ENCODE results near the gene C1D. TPM values are rescaled to one million over a fixed set of nuclear protein-coding genes. Genes with fewer than 3 reads are reported as not detected.
"Not testable (repeated sequence)": the region's sequence is repeated elsewhere in the genome, so short reads cannot be mapped to it uniquely, and the experiment has no call there.

C1D gene
- polyA plus RNA-seq, 1 donor = 42.1 TPM

DNA sequence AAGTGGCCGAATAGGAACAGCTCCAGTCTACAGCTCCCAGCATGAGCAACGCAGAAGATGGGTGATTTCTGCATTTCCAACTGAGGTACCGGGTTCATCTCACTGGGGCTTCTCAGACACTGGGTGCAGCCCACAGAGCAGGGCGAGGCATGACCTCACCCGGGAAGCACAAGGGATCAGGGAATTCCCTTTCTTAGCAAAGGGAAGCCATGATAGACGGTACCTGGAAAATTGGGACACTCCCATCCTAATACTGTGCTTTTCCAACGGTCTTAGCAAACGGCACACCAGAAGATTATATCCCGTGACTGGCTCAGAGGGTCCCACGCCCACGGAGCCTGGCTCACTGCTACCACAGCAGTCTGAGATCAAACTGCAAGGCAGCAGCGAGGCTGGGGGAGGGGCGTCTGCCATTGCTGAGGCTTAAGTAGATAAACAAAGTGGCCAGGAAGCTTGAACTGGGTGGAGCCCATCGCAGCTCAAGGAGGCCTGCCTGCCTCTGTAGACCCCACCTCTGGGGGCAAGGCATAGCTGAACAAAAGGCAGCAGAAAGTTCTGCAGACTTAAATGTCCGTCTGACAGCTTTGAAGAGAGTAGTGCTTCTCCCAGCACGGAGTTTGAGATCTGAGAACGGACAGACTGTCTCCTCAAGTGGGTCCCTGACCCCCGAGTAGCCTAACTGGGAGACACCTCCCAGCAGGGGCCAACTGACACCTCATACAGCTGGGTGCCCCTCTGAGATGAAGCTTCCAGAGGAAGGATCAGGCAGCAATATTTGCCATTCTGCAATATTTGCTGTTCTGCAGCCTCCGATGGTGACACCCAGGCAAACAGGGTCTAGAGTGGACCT, 1.2 kb upstream of the C1D start:
- not testable (repeated sequence) for H3K27ac ChIP-seq (ENCODE audit: low read length); H3K4me3 ChIP-seq (ENCODE audit: low read length); H3K4me1 ChIP-seq (ENCODE audit: control insufficient read depth, insufficient read depth, low read length); H3K9me3 ChIP-seq (ENCODE audit: control insufficient read depth, low read depth, low read length); H3K36me3 ChIP-seq (ENCODE audit: control insufficient read depth, insufficient read depth, low read length); H3K27me3 ChIP-seq (ENCODE audit: control insufficient read depth, insufficient read depth, low read length)
- DNase-seq = peak in 1 of 2 donors; percentile 5
- no CpG with 5 or more reads among the region's 19 CpGs for WGBS (ENCODE audit: insufficient coverage, low lambda C conversion rate)

DNA sequence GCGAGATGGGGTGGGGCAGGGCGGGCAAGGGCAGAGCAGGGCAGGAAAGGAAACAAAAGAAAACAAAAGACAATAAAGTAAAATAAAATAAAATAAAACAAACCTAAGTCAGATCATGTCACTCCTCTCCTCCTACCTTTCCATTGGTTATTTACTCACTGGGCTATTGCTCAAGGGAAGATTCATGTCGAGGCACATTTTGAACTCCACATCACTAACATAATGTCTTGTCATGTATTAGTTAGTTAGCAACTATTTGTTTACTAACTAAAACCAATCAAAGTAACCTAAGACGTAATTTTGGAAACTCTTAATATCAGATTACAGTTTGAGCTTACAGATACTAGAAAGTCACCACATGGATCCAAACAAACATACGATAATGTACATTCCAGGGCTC, 2.2 kb downstream of the C1D start:
- Histone ChIP-seq H3K36me3 (ENCODE audit: control insufficient read depth, insufficient read depth, low read length) (no peaks in the 10 kb centered on the region), H3K4me3 (ENCODE audit: low read length) (no peak overlapping the region), H3K4me1 (ENCODE audit: control insufficient read depth, insufficient read depth, low read length) (no peaks in the 10 kb centered on the region), H3K27me3 (ENCODE audit: control insufficient read depth, insufficient read depth, low read length) (no peaks in the 10 kb centered on the region), H3K9me3 (ENCODE audit: control insufficient read depth, low read depth, low read length) (no peaks in the 10 kb centered on the region), H3K27ac (ENCODE audit: low read length) (no peak overlapping the region)
- WGBS (ENCODE audit: insufficient coverage, low lambda C conversion rate) = 100% methylated on average over 1 of the region's 5 CpGs
- no peak for DNase-seq

DNA sequence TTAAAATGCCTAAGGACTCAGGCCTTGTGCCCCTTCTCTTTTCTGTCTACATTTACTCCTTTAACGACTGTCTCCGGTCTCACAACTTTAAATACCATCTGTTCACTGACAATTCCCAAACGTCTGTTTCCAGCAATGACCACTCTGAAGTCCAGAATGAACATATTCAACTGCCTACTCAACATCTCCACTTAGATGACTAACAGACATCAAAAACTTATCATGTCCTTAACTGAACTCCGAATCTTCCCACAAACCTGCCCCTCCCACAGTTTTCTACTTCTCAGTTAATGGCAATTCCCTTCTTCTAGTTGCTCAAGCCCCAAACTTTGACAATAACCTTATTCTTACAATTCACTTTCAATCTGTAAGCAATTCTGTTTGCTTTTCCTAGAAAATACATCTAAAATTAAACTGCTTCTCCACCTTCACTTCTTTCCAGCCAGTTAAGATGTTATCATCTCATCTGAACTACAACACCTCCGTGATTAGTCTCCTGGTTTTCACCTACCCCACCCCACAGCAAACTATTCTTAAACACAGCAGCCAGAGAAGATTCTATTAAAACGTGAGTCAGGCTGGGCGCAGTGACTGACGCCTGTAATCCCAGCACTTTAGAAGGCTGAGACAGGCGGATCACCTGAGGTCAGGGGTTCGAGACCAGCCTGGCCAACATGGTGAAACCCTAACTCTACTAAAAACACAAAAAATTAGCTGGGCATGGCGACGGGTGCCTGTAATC, 2.8 kb downstream of the C1D start:
- WGBS (ENCODE audit: insufficient coverage, low lambda C conversion rate) = 81% methylated on average over 3 of the region's 12 CpGs
- Histone ChIP-seq H3K36me3 (ENCODE audit: control insufficient read depth, insufficient read depth, low read length) (no peaks in the 10 kb centered on the region), H3K27ac (ENCODE audit: low read length) (no peak overlapping the region), H3K9me3 (ENCODE audit: control insufficient read depth, low read depth, low read length) (no peaks in the 10 kb centered on the region), H3K27me3 (ENCODE audit: control insufficient read depth, insufficient read depth, low read length) (no peaks in the 10 kb centered on the region), H3K4me3 (ENCODE audit: low read length) (no peak overlapping the region), H3K4me1 (ENCODE audit: control insufficient read depth, insufficient read depth, low read length) (no peaks in the 10 kb centered on the region)
- no peak for DNase-seq

DNA sequence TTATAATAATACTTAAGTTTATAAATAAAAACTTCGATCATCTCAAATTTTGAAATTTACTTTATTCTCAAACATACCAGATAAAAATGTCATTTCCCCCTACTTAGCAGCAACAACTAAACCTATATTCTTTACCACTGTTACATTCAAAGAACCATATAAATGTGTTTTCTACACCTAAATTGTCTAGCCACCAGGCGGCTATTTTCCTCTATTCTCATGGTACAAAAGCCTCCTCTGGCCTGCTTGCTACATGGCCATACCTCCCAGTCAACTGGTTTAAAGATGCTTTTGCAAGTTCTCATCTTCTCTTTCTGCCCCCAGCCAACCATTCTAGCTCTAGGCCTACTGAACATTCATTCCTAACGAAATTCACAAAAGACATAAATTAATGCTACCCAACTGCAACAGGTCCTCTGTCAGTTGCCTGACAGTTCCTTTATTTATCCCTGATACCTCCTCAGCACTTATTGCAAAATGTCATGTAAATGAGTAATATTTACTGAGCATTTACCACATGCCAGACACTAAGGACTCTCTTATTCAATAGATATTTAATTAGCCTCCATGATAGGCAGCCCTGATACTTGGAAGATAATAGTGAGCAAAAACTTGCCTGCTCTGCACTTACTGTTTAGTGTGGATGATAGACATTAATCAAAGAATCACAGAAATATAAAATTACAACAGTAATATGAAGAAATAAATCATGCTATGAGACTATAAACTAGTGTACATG, 5.0 kb downstream of the C1D start:
- Histone ChIP-seq H3K4me3 (ENCODE audit: low read length) (no peak overlapping the region), H3K9me3 (ENCODE audit: control insufficient read depth, low read depth, low read length) (no peaks in the 10 kb centered on the region), H3K27me3 (ENCODE audit: control insufficient read depth, insufficient read depth, low read length) (no peaks in the 10 kb centered on the region), H3K36me3 (ENCODE audit: control insufficient read depth, insufficient read depth, low read length) (no peaks in the 10 kb centered on the region), H3K27ac (ENCODE audit: low read length) (no peak overlapping the region), H3K4me1 (ENCODE audit: control insufficient read depth, insufficient read depth, low read length) (no peaks in the 10 kb centered on the region)
- WGBS (ENCODE audit: insufficient coverage, low lambda C conversion rate) = 100% methylated on average over 3 of the region's 3 CpGs
- no peak for DNase-seq

DNA sequence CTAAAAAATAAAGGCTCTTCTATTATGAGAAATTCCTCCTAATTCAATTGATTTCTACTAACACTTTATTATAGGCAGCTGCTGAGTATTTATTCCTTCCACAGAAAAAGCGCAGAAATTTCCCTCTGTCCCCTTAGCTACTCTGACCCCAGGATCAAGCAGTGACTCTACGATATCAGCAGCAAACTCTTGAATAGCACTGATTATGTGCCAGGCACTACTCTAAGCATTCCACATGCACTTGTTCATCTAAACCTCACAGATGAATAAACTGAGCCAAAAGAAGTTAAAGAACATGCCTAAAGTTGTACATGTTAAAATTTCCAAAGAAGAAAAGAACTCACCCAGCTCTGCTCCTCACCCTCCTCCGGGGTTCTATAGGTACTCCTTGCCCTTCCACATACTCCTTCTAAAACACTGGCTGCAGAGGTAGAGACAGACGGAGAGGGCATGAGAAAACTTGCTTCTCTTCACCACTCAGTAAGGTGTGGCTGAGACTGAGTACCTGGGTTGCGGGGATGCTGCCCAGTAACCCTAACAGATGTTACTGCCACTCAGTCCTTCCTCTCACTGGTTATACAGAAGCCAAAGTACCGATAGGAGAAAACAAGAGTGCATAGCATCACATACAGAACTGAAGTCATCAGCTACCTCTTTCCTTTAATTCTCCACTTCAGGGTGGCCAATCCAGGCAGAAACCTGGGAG, 9.9 kb downstream of the C1D start:
- H3K4me1 ChIP-seq (ENCODE audit: control insufficient read depth, insufficient read depth, low read length) = no peaks in the 10 kb centered on the region
- WGBS (ENCODE audit: insufficient coverage, low lambda C conversion rate) = 100% methylated on average over 1 of the region's 6 CpGs
- H3K9me3 ChIP-seq (ENCODE audit: control insufficient read depth, low read depth, low read length) = no peaks in the 10 kb centered on the region
- no peaks in the 10 kb centered on the region for H3K36me3 ChIP-seq (ENCODE audit: control insufficient read depth, insufficient read depth, low read length)
- H3K27me3 ChIP-seq (ENCODE audit: control insufficient read depth, insufficient read depth, low read length) = no peaks in the 10 kb centered on the region
- H3K4me3 ChIP-seq (ENCODE audit: low read length) = no peak overlapping the region
- DNase-seq = no peak
- no peak overlapping the region for H3K27ac ChIP-seq (ENCODE audit: low read length)

DNA sequence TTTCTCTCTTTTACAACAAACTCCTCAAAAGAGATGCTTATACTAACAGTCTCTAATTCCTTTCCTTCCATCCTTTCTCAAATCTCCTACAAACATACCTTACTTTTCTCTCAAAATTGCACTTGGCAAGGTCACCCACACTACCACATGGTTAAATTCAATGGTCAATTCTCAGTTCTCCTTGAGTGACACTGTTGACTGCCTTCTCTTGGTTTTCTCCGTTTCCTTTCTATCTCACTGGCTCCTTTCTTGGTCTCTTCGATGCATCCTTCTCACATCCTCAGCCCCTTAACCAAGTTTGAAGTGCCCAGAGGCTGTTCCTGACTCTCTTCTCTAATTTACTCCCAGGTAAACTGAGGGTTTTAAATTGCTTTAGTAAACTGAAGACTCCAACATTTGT, 12.5 kb downstream of the C1D start:
- WGBS (ENCODE audit: insufficient coverage, low lambda C conversion rate) = 81% methylated on average over 2 of the region's 2 CpGs
- DNase-seq = no peak

DNA sequence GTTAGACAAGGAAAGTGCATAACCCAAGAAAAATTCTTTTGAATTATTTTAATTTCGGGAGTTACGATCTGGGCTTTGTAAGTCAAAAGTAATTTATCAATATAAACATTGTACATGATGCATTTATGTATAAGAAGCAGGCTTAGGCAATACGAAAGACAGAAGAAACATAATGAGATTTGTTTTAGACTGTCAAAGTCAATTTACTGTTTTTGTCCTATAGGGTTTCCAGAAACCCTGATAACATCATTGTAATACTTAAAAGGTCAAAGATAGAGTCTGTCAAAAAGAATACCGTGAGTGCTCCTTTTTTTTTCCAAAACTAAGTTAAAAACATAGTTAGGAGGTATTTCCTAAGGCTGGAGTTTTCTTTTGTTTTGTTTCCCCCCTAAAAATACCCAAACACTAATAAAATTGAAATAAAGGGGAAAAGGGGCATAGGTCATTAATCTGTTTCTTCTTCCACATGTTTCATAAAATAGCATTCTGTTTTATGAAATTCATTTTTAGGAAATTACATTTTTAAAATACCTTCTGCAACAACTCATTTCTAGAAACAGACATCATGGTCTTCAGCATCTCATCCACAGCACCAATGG, 16.1 kb downstream of the C1D start:
- WGBS (ENCODE audit: insufficient coverage, low lambda C conversion rate) = 83% methylated on average over 3 of the region's 4 CpGs
- no peak for DNase-seq
- Histone ChIP-seq H3K36me3 (ENCODE audit: control insufficient read depth, insufficient read depth, low read length) (no peaks in the 10 kb centered on the region), H3K4me3 (ENCODE audit: low read length) (no peak overlapping the region), H3K4me1 (ENCODE audit: control insufficient read depth, insufficient read depth, low read length) (no peaks in the 10 kb centered on the region), H3K9me3 (ENCODE audit: control insufficient read depth, low read depth, low read length) (no peaks in the 10 kb centered on the region), H3K27ac (ENCODE audit: low read length) (no peak overlapping the region), H3K27me3 (ENCODE audit: control insufficient read depth, insufficient read depth, low read length) (no peaks in the 10 kb centered on the region)

More for the DNA sequence above, 12.5 kb downstream of the C1D start:
- Histone ChIP-seq H3K4me1 (ENCODE audit: control insufficient read depth, insufficient read depth, low read length) (no peaks in the 10 kb centered on the region), H3K27ac (ENCODE audit: low read length) (no peak overlapping the region), H3K4me3 (ENCODE audit: low read length) (no peak overlapping the region), H3K9me3 (ENCODE audit: control insufficient read depth, low read depth, low read length) (no peaks in the 10 kb centered on the region), H3K27me3 (ENCODE audit: control insufficient read depth, insufficient read depth, low read length) (no peaks in the 10 kb centered on the region), H3K36me3 (ENCODE audit: control insufficient read depth, insufficient read depth, low read length) (no peaks in the 10 kb centered on the region)

DNA sequence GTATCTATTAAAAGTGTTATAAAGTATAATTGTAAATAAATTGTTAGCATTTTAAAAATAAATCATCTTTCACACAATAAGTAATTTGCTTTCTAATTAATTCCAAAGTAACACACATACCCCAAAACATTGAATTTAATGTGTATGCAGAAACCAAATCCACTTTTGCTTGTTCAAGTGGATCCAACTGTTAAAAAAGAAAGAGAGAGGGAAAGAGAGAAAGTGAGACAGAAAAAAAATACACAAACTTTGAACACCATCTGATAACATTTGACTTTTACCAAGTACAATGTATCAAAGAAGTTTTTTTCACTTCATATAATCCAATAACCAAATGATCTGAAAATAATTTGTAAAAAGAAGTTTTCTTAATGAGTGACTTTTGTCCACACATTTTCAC, 16.6 kb downstream of the C1D start:
- Histone ChIP-seq H3K9me3 (ENCODE audit: control insufficient read depth, low read depth, low read length) (no peaks in the 10 kb centered on the region), H3K36me3 (ENCODE audit: control insufficient read depth, insufficient read depth, low read length) (no peaks in the 10 kb centered on the region), H3K27me3 (ENCODE audit: control insufficient read depth, insufficient read depth, low read length) (no peaks in the 10 kb centered on the region), H3K27ac (ENCODE audit: low read length) (no peak overlapping the region), H3K4me3 (ENCODE audit: low read length) (no peak overlapping the region), H3K4me1 (ENCODE audit: control insufficient read depth, insufficient read depth, low read length) (no peaks in the 10 kb centered on the region)
- DNase-seq = no peak

DNA sequence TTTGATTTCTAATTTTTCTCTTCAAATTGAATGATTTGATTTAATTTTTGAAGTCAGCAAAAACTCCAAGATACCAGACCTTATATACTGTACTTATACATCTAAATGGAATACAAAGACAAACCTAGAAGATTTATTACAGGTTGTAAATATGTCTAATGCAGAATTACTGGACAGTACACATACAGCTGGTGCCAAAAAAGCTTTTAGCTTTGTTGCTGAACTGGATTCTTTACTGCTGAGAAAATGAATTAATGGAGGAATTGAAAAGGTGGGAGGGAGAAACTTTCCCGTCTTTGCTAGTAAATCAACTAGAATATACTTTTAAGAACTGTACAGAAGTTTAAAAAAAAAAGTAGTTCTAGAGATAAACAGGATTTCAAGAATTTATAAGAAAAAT, 17.5 kb downstream of the C1D start:
- Histone ChIP-seq H3K27me3 (ENCODE audit: control insufficient read depth, insufficient read depth, low read length) (no peaks in the 10 kb centered on the region), H3K9me3 (ENCODE audit: control insufficient read depth, low read depth, low read length) (no peaks in the 10 kb centered on the region), H3K27ac (ENCODE audit: low read length) (no peak overlapping the region), H3K36me3 (ENCODE audit: control insufficient read depth, insufficient read depth, low read length) (no peaks in the 10 kb centered on the region), H3K4me3 (ENCODE audit: low read length) (no peak overlapping the region), H3K4me1 (ENCODE audit: control insufficient read depth, insufficient read depth, low read length) (no peaks in the 10 kb centered on the region)
- DNase-seq = no peak
- 64% methylated on average over 1 of the region's 1 CpG for WGBS (ENCODE audit: insufficient coverage, low lambda C conversion rate)

DNA sequence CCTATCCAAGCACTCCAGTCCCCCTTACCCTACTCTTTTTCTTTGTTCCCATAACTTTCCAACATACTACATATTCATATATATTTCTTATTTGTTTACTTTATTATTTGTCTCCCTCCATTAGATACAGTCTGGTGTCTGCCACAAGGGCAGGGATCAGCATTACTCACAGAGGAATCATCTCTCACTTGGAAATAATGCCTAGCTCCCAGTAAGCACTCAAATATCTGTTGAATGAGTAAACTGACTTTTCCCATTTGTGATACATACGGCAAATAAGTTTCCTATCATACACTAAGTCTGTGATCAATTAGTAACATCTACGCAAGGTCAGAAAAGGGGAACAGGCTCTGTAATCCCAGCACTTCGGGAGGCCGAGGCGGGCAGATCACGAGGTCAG, 18.7 kb downstream of the C1D start:
- H3K27ac ChIP-seq (ENCODE audit: low read length) = no peak overlapping the region

More for the DNA sequence above, 18.7 kb downstream of the C1D start:
- H3K4me1 ChIP-seq (ENCODE audit: control insufficient read depth, insufficient read depth, low read length) = peaks cover 5% of the 10 kb centered on the region
- H3K9me3 ChIP-seq (ENCODE audit: control insufficient read depth, low read depth, low read length) = no peaks in the 10 kb centered on the region
- WGBS (ENCODE audit: insufficient coverage, low lambda C conversion rate) = no CpG with 5 or more reads among the region's 6 CpGs
- no peak for DNase-seq
- H3K36me3 ChIP-seq (ENCODE audit: control insufficient read depth, insufficient read depth, low read length) = no peaks in the 10 kb centered on the region
- H3K27me3 ChIP-seq (ENCODE audit: control insufficient read depth, insufficient read depth, low read length) = no peaks in the 10 kb centered on the region
- no peak overlapping the region for H3K4me3 ChIP-seq (ENCODE audit: low read length)

All from large intestine (tissue), 3 donors.